Erythroblast (primary cell): ENCODE results near the gene GREM2.

ENCODE experiments used
- GATA1 ChIP-seq: IDR thresholded peaks from 2 replicates; pipeline ENCODE4 v1.6.1; 2011; ENCODE audit warnings: low read depth, mild to moderate bottlenecking, control low read depth, low read length, moderate library complexity
- POLR2A ChIP-seq: IDR thresholded peaks from 2 replicates; pipeline ENCODE4 v1.6.1; 2011; ENCODE audit warnings: mild to moderate bottlenecking, low read length

DNA sequence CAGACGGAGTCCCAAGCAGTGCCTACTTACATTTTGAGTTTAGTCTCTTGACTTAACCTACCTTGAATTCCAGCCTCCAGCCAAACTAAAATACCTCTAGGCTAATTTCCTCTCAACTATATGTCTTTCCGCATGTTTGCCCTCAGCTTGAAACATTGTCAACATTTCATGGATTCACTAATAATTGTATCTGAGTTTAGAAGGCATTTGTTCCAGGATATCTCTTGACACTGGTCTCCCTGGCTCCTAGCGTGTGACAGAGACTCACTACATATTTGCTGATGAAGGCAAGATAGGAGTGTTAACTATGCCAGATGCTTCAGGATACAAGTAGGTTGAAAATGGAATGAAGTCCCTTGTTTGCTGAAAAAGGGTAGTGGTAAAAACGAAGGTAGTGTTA is 136.1 kb downstream of the GREM2 start:
- no peak for TF ChIP-seq POLR2A
- no peak for TF ChIP-seq GATA1
